HCT116 (cell line): ENCODE data around the gene FAM131B. TPM values are rescaled to one million over a fixed set of nuclear protein-coding genes. Genes with fewer than 3 reads are reported as not detected.

ENCODE experiments used
- ATAC-seq: fragments of 200-7000 bp; cut with Tn5 transposase; 2 replicates; pipeline ENCODE4 v1.9.1; 2020; ENCODE audit warnings: mild to moderate bottlenecking, moderate library complexity
- BruUV-seq: library from RNA; stranded (reverse); fragments of 400-500 nt; replicated peaks from 2 replicates; lab custom pipeline; 2021; lab: Mats Ljungman, UMichigan
- CTCF ChIA-PET: fragments of 300-600 bp; sonication (Branson Sonifier 250); formaldehyde crosslinking; loops from one replicate; lab custom pipeline; 2021; ENCODE audit warnings: antibody characterized with exemption; lab: Charles Lee
- POLR2A ChIA-PET: fragments of 300-600, 350-600 bp; sonication (Branson Sonifier 250); formaldehyde crosslinking; loops from one replicate; lab custom pipeline; 2021; ENCODE audit warnings: antibody characterized with exemption; lab: Charles Lee
- RAD21 ChIA-PET, 2 experiments: fragments of 300-600 bp; sonication (Branson Sonifier 250); formaldehyde crosslinking; loops; one replicate each; lab custom pipeline; 2023; ENCODE audit warnings: low total read pairs in 2 of 2; ENCODE audit not compliant: uncharacterized antibody in 2 of 2, unreplicated experiment in 2 of 2, low non-redundant PET in 1 of 2; lab: Charles Lee
- DNase-seq: peaks from one replicate; pipeline ENCODE4 v3.0.0-alpha.2; 2010; ENCODE audit warnings: low read depth, low spot score
- H2AFZ ChIP-seq: fragments of 200-600 bp; shearing (Covaris generic), sonication (generic); 2 replicates; pipeline ENCODE4 v1.6.1; 2017; ENCODE audit warnings: low read depth, mixed run types, mixed read lengths, antibody characterized with exemption, low read length; ENCODE audit not compliant: poor library complexity, severe bottlenecking
- H3K27ac ChIP-seq: 2 replicates; pipeline ENCODE4 v1.5.1; 2012; ENCODE audit warnings: low read depth, low read length
- H3K27me3 ChIP-seq: fragments of 200-600 bp; sonication (generic); 2 replicates; pipeline ENCODE4 v1.6.1; 2016; ENCODE audit warnings: mixed run types, low read length, mixed read lengths; ENCODE audit not compliant: insufficient read depth
- H3K36me3 ChIP-seq, 2 experiments: fragments of 200-500 bp in 1 of 2; fragments of 200-600 bp in 1 of 2; sonication (Bioruptor generic) in 1 of 2; sonication (generic) in 1 of 2; 2 replicates each; pipeline versions ENCODE4 v1.5.1 to v1.6.1; 2014 to 2016; ENCODE audit warnings: low read length in 2 of 2, inconsistent platforms in 1 of 2, mixed read lengths in 1 of 2, mixed run types in 1 of 2; ENCODE audit not compliant: insufficient read depth in 2 of 2, control insufficient read depth in 1 of 2
- H3K4me1 ChIP-seq, 2 experiments: fragments of 200-600 bp in 1 of 2; sonication (generic) in 1 of 2; 2 replicates each; pipeline versions ENCODE4 v1.5.1 to v1.6.1; 2012 to 2017; ENCODE audit warnings: low read length in 2 of 2, inconsistent platforms in 1 of 2, mild to moderate bottlenecking in 1 of 2, mixed read lengths in 1 of 2, mixed run types in 1 of 2, moderate library complexity in 1 of 2; ENCODE audit not compliant: insufficient read depth in 2 of 2, control insufficient read depth in 1 of 2
- H3K4me2 ChIP-seq: fragments of 200-600 bp; sonication (generic); 2 replicates; pipeline ENCODE4 v1.6.1; 2017; ENCODE audit warnings: mixed run types, low read length, mixed read lengths
- H3K4me3 ChIP-seq, 2 experiments: fragments of 200-600 bp in 1 of 2; sonication (generic) in 1 of 2; replicated peaks in 1 of 2; 2 replicates each; pipeline ENCODE4 v1.5.1; 2011 to 2016; ENCODE audit warnings: low read length in 2 of 2, control low read depth in 1 of 2, low read depth in 1 of 2, mild to moderate bottlenecking in 1 of 2, mixed read lengths in 1 of 2, mixed run types in 1 of 2
- H3K79me2 ChIP-seq: fragments of 200-600 bp; sonication (generic); 2 replicates; pipeline ENCODE4 v1.6.1; 2017; ENCODE audit warnings: mild to moderate bottlenecking, mixed run types, low read length, moderate library complexity, mixed read lengths; ENCODE audit not compliant: insufficient read depth
- H3K9ac ChIP-seq: fragments of 200-600 bp; sonication (generic); 2 replicates; pipeline ENCODE4 v1.6.1; 2016; ENCODE audit warnings: low read length, mixed read lengths
- H3K9me2 ChIP-seq: fragments of 200-600 bp; sonication (generic), shearing (Covaris generic); 2 replicates; pipeline ENCODE4 v1.6.1; 2017; ENCODE audit warnings: mixed run types, mild to moderate bottlenecking, moderate library complexity; ENCODE audit not compliant: insufficient read depth
- H3K9me3 ChIP-seq, 2 experiments: fragments of 200-500 bp in 1 of 2; fragments of 200-600 bp in 1 of 2; sonication (Bioruptor generic) in 1 of 2; sonication (generic) in 1 of 2; 2 replicates each; pipeline ENCODE4 v1.6.1; 2014 to 2017; ENCODE audit warnings: low read length in 2 of 2, mixed read lengths in 2 of 2, inconsistent platforms in 1 of 2, low read depth in 1 of 2, mild to moderate bottlenecking in 1 of 2, mixed run types in 1 of 2, moderate library complexity in 1 of 2; ENCODE audit not compliant: control insufficient read depth in 1 of 2, insufficient read depth in 1 of 2
- H4K20me1 ChIP-seq: fragments of 200-600 bp; sonication (generic), shearing (Covaris generic); 2 replicates; pipeline ENCODE4 v1.6.1; 2017; ENCODE audit warnings: mixed run types, mild to moderate bottlenecking, moderate library complexity; ENCODE audit not compliant: insufficient read depth
- CEBPB ChIP-seq: IDR thresholded peaks from 2 replicates; pipeline ENCODE4 v1.6.1; 2012; ENCODE audit warnings: low read depth
- CTCF ChIP-seq, 3 experiments: fragments of 200-600 bp in 1 of 3; sonication (generic) in 1 of 3; IDR thresholded peaks in 2 of 3; conservative IDR thresholded peaks in 1 of 3; 2 replicates each; pipeline ENCODE4 v1.5.1; 2012 to 2017; ENCODE audit warnings: low read depth in 2 of 3, low read length in 2 of 3, antibody characterized with exemption in 1 of 3, borderline replicate concordance in 1 of 3, control low read depth in 1 of 3, mild to moderate bottlenecking in 1 of 3, mixed read lengths in 1 of 3, mixed run types in 1 of 3, moderate library complexity in 1 of 3; ENCODE audit not compliant: insufficient read depth in 1 of 3
- MAX ChIP-seq: IDR thresholded peaks from 2 replicates; pipeline ENCODE4 v1.6.1; 2012
- POLR2A ChIP-seq: IDR thresholded peaks from 2 replicates; pipeline ENCODE4 v1.7.0; 2011; ENCODE audit warnings: borderline replicate concordance; ENCODE audit not compliant: insufficient read depth, insufficient read length; ENCODE audit errors: extremely low read depth
- POLR2AphosphoS5 ChIP-seq: IDR thresholded peaks from 2 replicates; pipeline ENCODE4 v1.6.1; 2011; ENCODE audit warnings: mild to moderate bottlenecking, low read depth, low read length, moderate library complexity
- RAD21 ChIP-seq: IDR thresholded peaks from 2 replicates; pipeline ENCODE4 v1.6.1; 2012; ENCODE audit warnings: low read depth, mild to moderate bottlenecking
- SP1 ChIP-seq: IDR thresholded peaks from 2 replicates; pipeline ENCODE4 v1.6.1; 2012; ENCODE audit warnings: low read depth
- TCF7L2 ChIP-seq: IDR thresholded peaks from 2 replicates; pipeline ENCODE4 v1.7.0; 2011; ENCODE audit warnings: borderline replicate concordance, inconsistent platforms; ENCODE audit not compliant: insufficient read depth, insufficient read length; ENCODE audit errors: extremely low read depth
- YY1 ChIP-seq: IDR thresholded peaks from 2 replicates; pipeline ENCODE4 v1.6.1; 2011; ENCODE audit warnings: low read length, low read depth, moderate library complexity, mild to moderate bottlenecking; ENCODE audit not compliant: insufficient replicate concordance; ENCODE audit errors: extremely low read depth
- ZFX ChIP-seq: fragments of 450-650 bp; IDR thresholded peaks from 2 replicates; pipeline ENCODE4 v1.6.1; 2017
- ZNF274 ChIP-seq: fragments of 200-500 bp; sonication (Bioruptor generic); IDR thresholded peaks from 2 replicates; pipeline ENCODE4 v1.6.1; 2014; ENCODE audit warnings: mild to moderate bottlenecking, low read depth, low read length, inconsistent platforms
- intact Hi-C: fragments of 100-400 bp; cut with micrococcal nuclease; formaldehyde crosslinking; loops from 2 replicates; pipeline ENCODE4 v1.10.0; 2022
- total RNA-seq: library from RNA; stranded (reverse); gene quantifications from one replicate; pipeline ENCODE4 v1.2.1, GENCODE V29; 2021; ENCODE audit not compliant: unreplicated experiment
- TF ChIP-seq, protein P1 (sequence below): IDR thresholded peaks from 2 replicates; pipeline ENCODE4 v1.6.1; 2011; ENCODE audit warnings: mild to moderate bottlenecking, low read length, moderate library complexity; ENCODE audit not compliant: insufficient replicate concordance; ENCODE audit errors: extremely low read depth

FAM131B gene
- total RNA-seq, 1 experiment from 2014 or later = 0.20 TPM

DNA sequence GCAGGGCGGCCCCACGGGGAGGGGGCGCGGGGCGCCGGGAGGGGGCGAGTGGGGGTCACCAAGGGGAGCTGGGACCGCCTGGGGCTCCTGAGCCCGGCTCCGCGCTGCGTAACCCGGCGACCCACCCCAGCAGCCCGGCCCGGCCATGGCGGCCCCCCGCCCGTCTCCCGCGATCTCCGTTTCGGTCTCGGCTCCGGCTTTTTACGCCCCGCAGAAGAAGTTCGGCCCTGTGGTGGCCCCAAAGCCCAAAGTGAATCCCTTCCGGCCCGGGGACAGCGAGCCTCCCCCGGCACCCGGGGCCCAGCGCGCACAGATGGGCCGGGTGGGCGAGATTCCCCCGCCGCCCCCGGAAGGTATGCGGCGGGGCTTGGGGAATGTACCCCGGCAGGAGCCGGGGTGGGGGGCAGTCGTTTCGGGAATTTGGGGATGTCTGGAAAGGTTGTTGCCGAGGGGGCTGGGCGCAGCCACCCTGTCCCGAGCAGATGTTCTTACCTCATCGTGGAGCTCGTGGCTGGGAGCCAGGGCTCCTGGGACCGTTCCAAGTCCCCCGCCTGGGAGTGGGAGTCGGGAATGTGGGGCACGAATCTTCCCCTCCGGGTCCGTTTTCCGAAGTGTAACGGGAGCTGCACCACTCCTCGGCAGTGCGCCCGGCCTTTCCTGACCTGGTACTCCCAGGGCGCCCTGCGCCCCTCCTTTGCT is 19.1 kb upstream of the FAM131B start:
- H3K9ac ChIP-seq = peak overlapping the region; percentile 93
- peaks cover 5 to 9% of the 10 kb centered on the region in 2 experiments; a peak in 2 of 4 replicates for H3K36me3 ChIP-seq
- no peaks in the 10 kb centered on the region for H3K9me2 ChIP-seq
- H3K79me2 ChIP-seq = peaks cover 63% of the 10 kb centered on the region
- H3K4me2 ChIP-seq = peak overlapping the region; percentile 98
- TSS peak; percentile 50 for BruUV-seq
- no peaks in the 10 kb centered on the region for H4K20me1 ChIP-seq
- ATAC-seq = no peak; the same call in 1 of the 2 replicates
- H3K4me3 ChIP-seq = peak overlapping the region; percentile 73 to 93
- peaks cover 13 to 26% of the 10 kb centered on the region in 2 experiments for H3K4me1 ChIP-seq
- RAD21 ChIA-PET = no interaction called here
- DNase-seq = no peak
- no peaks in the 10 kb centered on the region for H3K9me3 ChIP-seq
- TF ChIP-seq ZFX (peak; percentile 44; the same call in 1 of the 2 replicates), MAX (no peak), POLR2A (no peak), POLR2AphosphoS5 (peak; percentile 42; the same call in 1 of the 2 replicates), ZNF274 (no peak), CEBPB (no peak)
- no peaks in the 10 kb centered on the region for H3K27me3 ChIP-seq
- intact Hi-C loops = no loop called here
- CTCF ChIA-PET = no interaction called here
- no peak overlapping the region for H2AFZ ChIP-seq
- peak overlapping the region; percentile 96 for H3K27ac ChIP-seq
- POLR2A ChIA-PET = interaction anchor here (1.0 kb wide), 1 partner anchor 13 kb away, joined by 3 read pairs; no protein-coding TSS in a partner anchor

- CTCF ChIA-PET = interaction anchor here (0.7 to 1.9 kb wide), 14 partner anchors 9 to 140 kb away, joined by 3 to 13 read pairs (median 5); partner anchors contain the start of genes CASP2 and EPHA1
- Histone ChIP-seq H3K9me2 (no peaks in the 10 kb centered on the region), H2AFZ (no peak within 1 kb of the TSS), H3K4me2 (peak within 1 kb of the TSS; percentile 98), H3K79me2 (peaks cover 55% of the 10 kb centered on the region), H3K4me1 (peaks cover 13 to 27% of the 10 kb centered on the region in 2 experiments), H4K20me1 (no peaks in the 10 kb centered on the region), H3K4me3 (peak within 1 kb of the TSS; percentile 73 to 93), H3K27ac (peak within 1 kb of the TSS; percentile 96), H3K9me3 (no peaks in the 10 kb centered on the region), H3K27me3 (no peaks in the 10 kb centered on the region), H3K9ac (peak within 1 kb of the TSS; percentile 93), H3K36me3 (peaks cover 5 to 9% of the 10 kb centered on the region in 2 experiments; a peak in 2 of 4 replicates)
- POLR2A ChIA-PET = interaction anchor here (1.0 kb wide), 2 partner anchors 11 to 12 kb away, joined by 3 read pairs; no protein-coding TSS in a partner anchor
- no TSS peak for BruUV-seq
- DNase-seq (peak; percentile 64), ATAC-seq (peak; percentile 84)
- RAD21 ChIA-PET = interaction anchor here in 1 of 2 experiments (0.8 kb wide), 1 partner anchor 28 kb away, joined by 5 read pairs; the partner anchor contains the start of gene EPHA1
- intact Hi-C loops = no loop called here
- no peak for TF ChIP-seq YY1
- no peak for TF ChIP-seq CTCF (IDR thresholded peaks at IDR 0.05 in 2 of 3, conservative IDR thresholded peaks at IDR 0.05 in 1 of 3; ENCODE audit: borderline replicate concordance in 1 of 3, insufficient read depth in 1 of 3, low read depth in 2 of 3, low read length in 2 of 3)
- no peak for TF ChIP-seq RAD21
- TF ChIP-seq, protein P1, sequence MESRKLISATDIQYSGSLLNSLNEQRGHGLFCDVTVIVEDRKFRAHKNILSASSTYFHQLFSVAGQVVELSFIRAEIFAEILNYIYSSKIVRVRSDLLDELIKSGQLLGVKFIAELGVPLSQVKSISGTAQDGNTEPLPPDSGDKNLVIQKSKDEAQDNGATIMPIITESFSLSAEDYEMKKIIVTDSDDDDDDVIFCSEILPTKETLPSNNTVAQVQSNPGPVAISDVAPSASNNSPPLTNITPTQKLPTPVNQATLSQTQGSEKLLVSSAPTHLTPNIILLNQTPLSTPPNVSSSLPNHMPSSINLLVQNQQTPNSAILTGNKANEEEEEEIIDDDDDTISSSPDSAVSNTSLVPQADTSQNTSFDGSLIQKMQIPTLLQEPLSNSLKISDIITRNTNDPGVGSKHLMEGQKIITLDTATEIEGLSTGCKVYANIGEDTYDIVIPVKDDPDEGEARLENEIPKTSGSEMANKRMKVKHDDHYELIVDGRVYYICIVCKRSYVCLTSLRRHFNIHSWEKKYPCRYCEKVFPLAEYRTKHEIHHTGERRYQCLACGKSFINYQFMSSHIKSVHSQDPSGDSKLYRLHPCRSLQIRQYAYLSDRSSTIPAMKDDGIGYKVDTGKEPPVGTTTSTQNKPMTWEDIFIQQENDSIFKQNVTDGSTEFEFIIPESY = no peak
- peak; percentile 35; the same call in 1 of the 2 replicates for TF ChIP-seq ZFX
- peak; percentile 78 for TF ChIP-seq POLR2AphosphoS5
- peak; percentile 43 for TF ChIP-seq TCF7L2
- TF ChIP-seq SP1 = no peak
These were observed 18.3 kb upstream of the FAM131B start, which contains the start of gene ZYX for GRCh38 chr7:143380646-143381426. ZYX (plus strand) TSS chr7:143381345; CDS start chr7:143381572, 227 bp downstream.
